Calu3 (cell line): ENCODE data around the gene RGL3. TPM values are rescaled to one million over a fixed set of nuclear protein-coding genes. Genes with fewer than 3 reads are reported as not detected.
"Not testable (repeated sequence)": the region's sequence is repeated elsewhere in the genome, so short reads cannot be mapped to it uniquely, and the experiment has no call there.

Experiments
- BruUV-seq: library from RNA; stranded (reverse); fragments of 400-500 nt; replicated peaks from 2 replicates; lab custom pipeline; 2021; lab: Mats Ljungman, UMichigan
- CTCF ChIA-PET: fragments of 300-600 bp; sonication (Branson Sonifier 250); formaldehyde crosslinking; loops from one replicate; lab custom pipeline; 2022; ENCODE audit warnings: antibody characterized with exemption; lab: Charles Lee
- DNase-seq: peaks from one replicate; pipeline ENCODE4 v3.0.0; 2022
- H3K27ac Mint-ChIP-seq: one replicate; pipeline ENCODE4 v1.8.0; 2022; ENCODE audit warnings: mixed read lengths; ENCODE audit not compliant: unreplicated experiment
- H3K27me3 Mint-ChIP-seq: one replicate; pipeline ENCODE4 v1.8.0; 2022; ENCODE audit warnings: mixed read lengths; ENCODE audit not compliant: unreplicated experiment
- H3K36me3 Mint-ChIP-seq: one replicate; pipeline ENCODE4 v1.8.0; 2022; ENCODE audit warnings: mild to moderate bottlenecking, moderate library complexity, mixed read lengths; ENCODE audit not compliant: insufficient read depth, unreplicated experiment
- H3K4me1 Mint-ChIP-seq: one replicate; pipeline ENCODE4 v1.8.0; 2022; ENCODE audit warnings: mild to moderate bottlenecking, low read depth, mixed read lengths; ENCODE audit not compliant: unreplicated experiment
- H3K4me3 Mint-ChIP-seq: one replicate; pipeline ENCODE4 v1.8.0; 2022; ENCODE audit warnings: mild to moderate bottlenecking, low read depth, moderate library complexity, mixed read lengths; ENCODE audit not compliant: unreplicated experiment
- H3K9me3 Mint-ChIP-seq: one replicate; pipeline ENCODE4 v1.8.0; 2022; ENCODE audit warnings: low read depth, mixed read lengths; ENCODE audit not compliant: unreplicated experiment
- CTCF ChIP-seq: fragments of 200-600 bp; IDR thresholded peaks from one replicate; pipeline ENCODE4 v1.8.0; 2022; ENCODE audit warnings: antibody characterized with exemption; ENCODE audit not compliant: unreplicated experiment
- intact Hi-C: fragments of 100-400 bp; cut with micrococcal nuclease; formaldehyde crosslinking; loops from one replicate; pipeline ENCODE4 v1.10.0; 2022; ENCODE audit not compliant: unreplicated experiment
- total RNA-seq: library from RNA; stranded (reverse); gene quantifications from 2 replicates; pipeline ENCODE4 v1.2.3, GENCODE V29; 2022

RGL3 gene
- total RNA-seq, 1 experiment from 2014 or later: 84.1 TPM

DNA sequence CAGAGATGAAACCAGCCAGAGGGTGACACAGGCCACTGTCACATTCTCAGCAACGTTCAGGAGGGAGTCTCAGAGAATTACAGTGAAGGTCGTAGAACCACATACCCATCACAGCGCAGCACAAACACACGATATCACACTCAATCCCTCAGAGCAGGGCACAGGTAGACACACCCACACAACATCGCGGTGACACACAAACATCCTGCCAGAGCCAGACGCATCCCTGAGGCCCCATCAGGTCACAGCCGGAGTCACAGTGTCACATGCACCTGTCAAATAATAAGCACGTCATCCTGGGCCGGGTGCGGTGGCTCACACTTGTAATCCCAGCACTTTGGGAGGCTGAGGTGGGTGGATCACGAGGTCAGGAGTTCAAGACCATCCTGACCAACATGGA lies 44.3 kb upstream of the RGL3 start:
- Mint-ChIP-seq H3K9me3 (no peaks in the 10 kb centered on the region), H3K4me1 (no peaks in the 10 kb centered on the region), H3K4me3 (no peak overlapping the region), H3K36me3 (no peaks in the 10 kb centered on the region), H3K27ac (no peak overlapping the region), H3K27me3 (peaks cover 18% of the 10 kb centered on the region)
- BruUV-seq: no TSS peak
- CTCF ChIA-PET: interaction anchor here (0.6 kb wide), 1 partner anchor 28 kb away, joined by 4 read pairs; no protein-coding TSS in a partner anchor
- no peak for DNase-seq
- intact Hi-C loops: no loop called here
- no peak for TF ChIP-seq CTCF

- Mint-ChIP-seq H3K4me1 (no peaks in the 10 kb centered on the region), H3K9me3 (no peaks in the 10 kb centered on the region), H3K27me3 (peaks cover 18% of the 10 kb centered on the region), H3K27ac (no peak overlapping the region), H3K36me3 (no peaks in the 10 kb centered on the region), H3K4me3 (no peak overlapping the region)
- intact Hi-C loops: no loop called here
- no peak for TF ChIP-seq CTCF
- DNase-seq: no peak
- CTCF ChIA-PET: interaction anchor here (0.6 kb wide), 1 partner anchor 194 kb away, joined by 3 read pairs; no protein-coding TSS in a partner anchor
- BruUV-seq: no TSS peak
Observed at GRCh38 chr19:11461453-11461852, 42.3 kb upstream of the RGL3 start.

DNA sequence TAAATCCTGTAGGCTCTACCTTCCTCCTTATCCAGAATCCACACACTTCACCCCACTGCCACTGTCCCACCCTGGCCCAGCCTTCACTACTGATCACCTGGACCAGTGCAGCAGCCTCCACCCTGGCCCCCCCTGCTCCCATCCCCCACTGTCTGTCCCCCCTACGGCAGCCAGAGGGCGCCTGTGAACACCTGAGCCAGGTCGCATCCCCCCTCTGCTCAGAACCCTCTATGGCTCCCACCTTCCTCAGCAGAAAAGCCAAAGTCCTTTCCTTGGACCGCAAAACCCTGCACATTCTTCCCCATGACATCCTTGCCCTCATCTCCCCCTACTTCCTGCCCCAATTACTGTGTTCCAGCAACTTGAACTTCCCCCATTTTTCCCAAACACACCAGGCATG lies 41.1 kb upstream of the RGL3 start:
- peaks cover 18% of the 10 kb centered on the region for H3K27me3 Mint-ChIP-seq
- no peak overlapping the region for H3K4me3 Mint-ChIP-seq
- CTCF ChIA-PET: no interaction called here
- no peak overlapping the region for H3K27ac Mint-ChIP-seq
- no peaks in the 10 kb centered on the region for H3K36me3 Mint-ChIP-seq
- H3K4me1 Mint-ChIP-seq: no peaks in the 10 kb centered on the region
- H3K9me3 Mint-ChIP-seq: no peaks in the 10 kb centered on the region
- BruUV-seq: no TSS peak
- no peak for DNase-seq
- TF ChIP-seq CTCF: peak; percentile 15
- intact Hi-C loops: no loop called here

- peaks cover 18% of the 10 kb centered on the region for H3K27me3 Mint-ChIP-seq
- H3K4me3 Mint-ChIP-seq, intact Hi-C loops, BruUV-seq, H3K36me3 Mint-ChIP-seq, H3K4me1 Mint-ChIP-seq, H3K9me3 Mint-ChIP-seq, DNase-seq, H3K27ac Mint-ChIP-seq: not testable (repeated sequence)
- CTCF ChIA-PET: interaction anchor here (0.7 kb wide), 1 partner anchor 111 kb away, joined by 3 read pairs; no protein-coding TSS in a partner anchor
Observed at GRCh38 chr19:11458912-11459311, 39.8 kb upstream of the RGL3 start.

DNA sequence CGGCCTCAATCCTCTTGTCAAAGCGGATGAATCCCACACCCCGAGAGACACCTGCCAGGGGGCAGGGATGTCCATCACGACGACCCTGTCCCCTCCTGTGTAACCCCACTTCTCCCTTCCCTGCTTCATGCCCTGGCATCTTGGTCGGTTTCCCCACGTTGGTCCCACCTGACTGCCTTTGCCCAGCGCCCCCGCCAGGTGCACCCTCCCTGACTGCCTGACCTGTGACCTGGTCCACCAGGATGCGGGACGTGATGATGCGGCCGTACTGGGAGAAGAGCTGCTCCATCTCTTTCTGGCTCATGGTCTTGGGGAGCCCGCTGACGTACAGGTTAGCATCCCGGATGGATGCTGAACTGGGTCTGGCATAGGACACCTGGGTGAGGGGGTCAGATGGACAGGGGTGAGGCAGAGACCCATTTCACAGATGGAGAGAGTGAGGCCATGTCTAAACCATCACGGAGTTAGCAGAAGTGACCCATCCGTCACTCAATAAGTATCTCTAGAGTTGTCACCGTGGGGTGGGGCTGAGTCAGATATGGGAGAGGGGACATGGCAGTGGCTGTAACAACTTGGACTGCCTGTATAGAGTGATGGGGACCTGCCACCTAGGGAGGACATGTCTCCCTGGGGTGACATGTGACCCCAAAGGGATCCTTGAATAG lies 39.3 kb upstream of the RGL3 start:
- H3K4me1 Mint-ChIP-seq: no peaks in the 10 kb centered on the region
- CTCF ChIA-PET: interaction anchor here (0.7 kb wide), 1 partner anchor 111 kb away, joined by 3 read pairs; no protein-coding TSS in a partner anchor
- peaks cover 18% of the 10 kb centered on the region for H3K27me3 Mint-ChIP-seq
- no peak overlapping the region for H3K4me3 Mint-ChIP-seq
- BruUV-seq: no TSS peak
- H3K9me3 Mint-ChIP-seq: no peaks in the 10 kb centered on the region
- no peak overlapping the region for H3K27ac Mint-ChIP-seq
- TF ChIP-seq CTCF: no peak
- intact Hi-C loops: no loop called here
- H3K36me3 Mint-ChIP-seq: no peaks in the 10 kb centered on the region
- no peak for DNase-seq
